ENCODE measurements around the gene ATP2A1.
A peak's percentile ranks its signal among the peaks of the same experiment; 100 is the strongest.
"Not testable (repeated sequence)": the region's sequence is repeated elsewhere in the genome, so short reads cannot be mapped to it uniquely, and the experiment has no call there.

The ATP2A1 gene

GRCh38 chr16:28913946-28914724 lies 35.8 kb downstream of the ATP2A1 start:
- DNase-seq = no peak

- DNase-seq = no peak
These were observed 36.9 kb downstream of the ATP2A1 start for GRCh38 chr16:28915181-28915580.

- DNase-seq = no peak
These were observed 38.8 kb downstream of the ATP2A1 start for GRCh38 chr16:28917095-28917494.

GRCh38 chr16:28918698-28919097 lies 40.4 kb downstream of the ATP2A1 start:
- no peak for DNase-seq

GRCh38 chr16:28923231-28923587 lies 44.9 kb downstream of the ATP2A1 start:
- DNase-seq = no peak

GRCh38 chr16:28923652-28924398 lies 45.5 kb downstream of the ATP2A1 start:
- DNase-seq = no peak

- DNase-seq = no peak
These were observed 46.1 kb downstream of the ATP2A1 start for GRCh38 chr16:28924399-28924761.

- peak; percentile 81 to 94 for DNase-seq
These were observed 46.6 kb downstream of the ATP2A1 start, which contains the start of gene RABEP2 for GRCh38 chr16:28924762-28925385. Gene RABEP2 (minus strand): TSS chr16:28925238. CDS start chr16:28925163, 75 bp downstream.

- peak in 1 of 2 experiments; percentile 74 for DNase-seq
These were observed 47.3 kb downstream of the ATP2A1 start for GRCh38 chr16:28925386-28926228.

- not testable (repeated sequence) for DNase-seq
These were observed 48.0 kb downstream of the ATP2A1 start for GRCh38 chr16:28926284-28926683.

GRCh38 chr16:28927815-28928214 lies 49.5 kb downstream of the ATP2A1 start:
- no peak for DNase-seq

- no peak for DNase-seq
These were observed 51.9 kb downstream of the ATP2A1 start for GRCh38 chr16:28930203-28930602.

- DNase-seq = no peak
These were observed 52.4 kb downstream of the ATP2A1 start for GRCh38 chr16:28930652-28931051.

- DNase-seq = no peak
These were observed 53.5 kb downstream of the ATP2A1 start, which contains the start of gene CD19 for GRCh38 chr16:28931801-28932225. Gene CD19 (plus strand): TSS chr16:28931971. CDS start chr16:28932001, 30 bp downstream.

- no peak for DNase-seq
These were observed 54.3 kb downstream of the ATP2A1 start for GRCh38 chr16:28932339-28933141.

GRCh38 chr16:28933171-28933570 lies 54.9 kb downstream of the ATP2A1 start:
- DNase-seq = no peak

GRCh38 chr16:28935346-28935745 lies 57.1 kb downstream of the ATP2A1 start:
- no peak for DNase-seq

- DNase-seq = peak in 1 of 2 experiments; percentile 27
These were observed 57.9 kb downstream of the ATP2A1 start for GRCh38 chr16:28935924-28936783.

- no peak for DNase-seq
These were observed 58.5 kb downstream of the ATP2A1 start for GRCh38 chr16:28936784-28937155.

GRCh38 chr16:28937222-28937876 lies 59.1 kb downstream of the ATP2A1 start:
- no peak for DNase-seq
